GM21825 (cell line): ENCODE measurements around the gene INTS13.
"Not testable (repeated sequence)": the region's sequence is repeated elsewhere in the genome, so short reads cannot be mapped to it uniquely, and the experiment has no call there.

Experiments
- ATAC-seq: cut with Tn5 transposase; IDR thresholded peaks from one replicate; pipeline ENCODE4 v1.9.1; 2021; ENCODE audit warnings: mild to moderate bottlenecking, moderate library complexity; ENCODE audit not compliant: unreplicated experiment

Gene INTS13

GRCh38 chr12:26937863-26938700 lies at the start of gene INTS13, which contains the start of gene FGFR1OP2:
TSS of gene INTS13 (minus strand) at chr12:26937981. CDS start at chr12:26936803, 1,178 bp downstream.
TSS of gene FGFR1OP2 (plus strand) at chr12:26938470. CDS start at chr12:26954159, 15,689 bp downstream.
- ATAC-seq, result peak; percentile 78

GRCh38 chr12:26982866-26983265 lies 45.1 kb upstream of the INTS13 start:
- no peak for ATAC-seq

GRCh38 chr12:26979733-26980132 lies 42.0 kb upstream of the INTS13 start:
- ATAC-seq, result no peak

GRCh38 chr12:26978801-26979200 lies 41.0 kb upstream of the INTS13 start:
- ATAC-seq, result no peak

GRCh38 chr12:26976687-26977086 lies 38.9 kb upstream of the INTS13 start:
- ATAC-seq, result no peak

GRCh38 chr12:26971963-26972362 lies 34.2 kb upstream of the INTS13 start:
- peak; percentile 96 for ATAC-seq

GRCh38 chr12:26970136-26970535 lies 32.4 kb upstream of the INTS13 start:
- no peak for ATAC-seq

- no peak for ATAC-seq
Observed at GRCh38 chr12:26966842-26967241, 29.1 kb upstream of the INTS13 start.

GRCh38 chr12:26963413-26963812 lies 25.6 kb upstream of the INTS13 start:
- no peak for ATAC-seq

GRCh38 chr12:26961803-26962202 lies 24.0 kb upstream of the INTS13 start:
- no peak for ATAC-seq

GRCh38 chr12:26961391-26961790 lies 23.6 kb upstream of the INTS13 start:
- ATAC-seq, result not testable (repeated sequence)

- no peak for ATAC-seq
Observed at GRCh38 chr12:26954027-26954426, 16.2 kb upstream of the INTS13 start.

- no peak for ATAC-seq
Observed at GRCh38 chr12:26953447-26953846, 15.7 kb upstream of the INTS13 start.

GRCh38 chr12:26948309-26948708 lies 10.5 kb upstream of the INTS13 start:
- ATAC-seq, result no peak

GRCh38 chr12:26941215-26941594 lies 3.4 kb upstream of the INTS13 start:
- no peak for ATAC-seq

GRCh38 chr12:26940516-26941214 lies 2.9 kb upstream of the INTS13 start:
- ATAC-seq, result no peak

GRCh38 chr12:26939953-26940352 lies 2.2 kb upstream of the INTS13 start:
- ATAC-seq, result no peak

- no peak for ATAC-seq
Observed at GRCh38 chr12:26939192-26939832, 1.5 kb upstream of the INTS13 start.

- peak; percentile 12 for ATAC-seq
Observed at GRCh38 chr12:26938701-26939062, 901 bp upstream of the INTS13 start.

- ATAC-seq, result no peak
Observed at GRCh38 chr12:26937443-26937862, 328 bp downstream of the INTS13 start.

- ATAC-seq, result no peak
Observed at GRCh38 chr12:26936559-26937442, 980 bp downstream of the INTS13 start.
